H1 (cell line): Measurements from ENCODE around the gene OXSM. TPM values are rescaled to one million over a fixed set of nuclear protein-coding genes. Genes with fewer than 3 reads are reported as not detected.

Experiments
- CTCF ChIA-PET: fragments of 300-600 bp; sonication (Branson Sonifier 250); formaldehyde crosslinking; loops from one replicate; lab custom pipeline; 2021; ENCODE audit not compliant: partially characterized antibody; lab: Charles Lee
- POLR2A ChIA-PET: fragments of 300-600 bp; sonication (Branson Sonifier 250); formaldehyde crosslinking; loops from one replicate; lab custom pipeline; 2021; ENCODE audit warnings: inconsistent platforms; ENCODE audit not compliant: partially characterized antibody; lab: Charles Lee
- DNase-seq, 2 experiments: peaks; one replicate each; pipeline versions ENCODE4 v3.0.0 to v3.0.0-alpha.2; 2010 to 2022; ENCODE audit warnings: low spot score in 2 of 2, low read depth in 1 of 2, mixed read lengths in 1 of 2
- FAIRE-seq: peaks from 2 replicates; lab custom pipeline; 2011; peaks lifted over from hg19 to GRCh38; lab: Jason Lieb, UNC
- H2AFZ ChIP-seq: 2 replicates; pipeline ENCODE4 v1.8.1; 2012; ENCODE audit warnings: low read length, inconsistent platforms
- H2AK5ac ChIP-seq: 2 replicates; pipeline ENCODE4 v1.6.1; 2013; ENCODE audit warnings: low read depth, low read length
- H2BK120ac ChIP-seq: replicated peaks from 2 replicates; pipeline ENCODE3; 2013; ENCODE audit warnings: low read depth, low read length, inconsistent platforms
- H2BK12ac ChIP-seq: 2 replicates; pipeline ENCODE4 v1.6.1; 2013; ENCODE audit warnings: low read depth, low read length
- H2BK15ac ChIP-seq: 2 replicates; pipeline ENCODE4 v1.6.1; 2013; ENCODE audit warnings: low read length
- H2BK20ac ChIP-seq: 2 replicates; pipeline ENCODE4 v1.6.1; 2013; ENCODE audit warnings: low read length
- H2BK5ac ChIP-seq: 2 replicates; pipeline ENCODE4 v1.6.1; 2013; ENCODE audit warnings: low read depth, low read length
- H3K14ac ChIP-seq: 2 replicates; pipeline ENCODE4 v1.6.1; 2013; ENCODE audit warnings: inconsistent platforms; ENCODE audit not compliant: insufficient read length
- H3K18ac ChIP-seq: 2 replicates; pipeline ENCODE4 v1.6.1; 2013; ENCODE audit warnings: low read length; ENCODE audit errors: extremely low read depth
- H3K23ac ChIP-seq: 2 replicates; pipeline ENCODE4 v1.6.1; 2013; ENCODE audit warnings: inconsistent platforms; ENCODE audit not compliant: insufficient read length
- H3K23me2 ChIP-seq: 2 replicates; pipeline ENCODE4 v1.6.1; 2013; ENCODE audit warnings: low read depth, low read length
- H3K27ac ChIP-seq: 2 replicates; pipeline ENCODE4 v1.6.1; 2011; ENCODE audit warnings: low read depth, low read length, inconsistent platforms
- H3K27me3 ChIP-seq, 4 experiments: replicated peaks in 1 of 4; 1 replicate in 1 of 4; 2 replicates in 3 of 4; pipeline versions ENCODE4 v1.6.1 to v1.8.1; 2011 to 2013; ENCODE audit warnings: low read length in 3 of 4, mild to moderate bottlenecking in 3 of 4, inconsistent platforms in 2 of 4, mixed read lengths in 2 of 4, moderate library complexity in 1 of 4; ENCODE audit not compliant: control insufficient read depth in 3 of 4, insufficient read depth in 3 of 4; ENCODE audit errors: extremely low read depth in 1 of 4
- H3K36me3 ChIP-seq, 4 experiments: 2 replicates each; pipeline versions ENCODE4 v1.6.1 to v1.8.1; 2011 to 2013; ENCODE audit warnings: mild to moderate bottlenecking in 4 of 4, low read length in 3 of 4, moderate library complexity in 2 of 4, control low read depth in 1 of 4, inconsistent platforms in 1 of 4; ENCODE audit not compliant: insufficient read depth in 4 of 4, control insufficient read depth in 2 of 4
- H3K4ac ChIP-seq: replicated peaks from 2 replicates; pipeline ENCODE3; 2013; ENCODE audit warnings: low read length, low read depth, mixed read lengths, inconsistent platforms; ENCODE audit not compliant: insufficient read length
- H3K4me1 ChIP-seq, 4 experiments: replicated peaks in 1 of 4; 1 replicate in 1 of 4; 2 replicates in 3 of 4; pipeline versions ENCODE4 v1.6.1 to v1.8.1; 2011 to 2013; ENCODE audit warnings: low read length in 3 of 4, inconsistent platforms in 2 of 4, mixed read lengths in 1 of 4; ENCODE audit not compliant: insufficient read depth in 4 of 4, control insufficient read depth in 3 of 4
- H3K4me2 ChIP-seq, 2 experiments: 2 replicates each; pipeline versions ENCODE4 v1.6.1 to v1.8.1; 2011 to 2013; ENCODE audit warnings: low read depth in 2 of 2, low read length in 2 of 2, control low read depth in 1 of 2, inconsistent platforms in 1 of 2, mild to moderate bottlenecking in 1 of 2; ENCODE audit not compliant: insufficient read depth in 1 of 2
- H3K4me3 ChIP-seq, 4 experiments: fragments of 200-600, 300-600 bp in 1 of 4; sonication (generic), shearing (Covaris generic), sonication (Bioruptor Twin) in 1 of 4; 2 replicates each; pipeline versions ENCODE4 v1.5.1 to v1.8.1; 2011 to 2016; ENCODE audit warnings: low read length in 4 of 4, low read depth in 3 of 4, control low read depth in 2 of 4, inconsistent platforms in 2 of 4, mild to moderate bottlenecking in 2 of 4, mixed read lengths in 1 of 4, moderate library complexity in 1 of 4; ENCODE audit not compliant: insufficient read depth in 2 of 4; ENCODE audit errors: extremely low read depth in 1 of 4
- H3K56ac ChIP-seq: replicated peaks from 2 replicates; pipeline ENCODE3; 2013; ENCODE audit warnings: low read depth, mild to moderate bottlenecking, mixed read lengths, low read length, inconsistent platforms; ENCODE audit not compliant: insufficient read length
- H3K79me1 ChIP-seq: 2 replicates; pipeline ENCODE4 v1.6.1; 2013; ENCODE audit warnings: low read depth, low read length, control low read depth
- H3K79me2 ChIP-seq, 2 experiments: 2 replicates each; pipeline versions ENCODE4 v1.6.1 to v1.8.1; 2012 to 2013; ENCODE audit warnings: low read length in 2 of 2, mild to moderate bottlenecking in 2 of 2, inconsistent platforms in 1 of 2; ENCODE audit not compliant: insufficient read depth in 2 of 2, control insufficient read depth in 1 of 2
- H3K9ac ChIP-seq, 4 experiments: replicated peaks in 1 of 4; 1 replicate in 1 of 4; 2 replicates in 3 of 4; pipeline versions ENCODE4 v1.6.1 to v1.8.1; 2011 to 2013; ENCODE audit warnings: low read depth in 3 of 4, low read length in 3 of 4, control low read depth in 2 of 4, mild to moderate bottlenecking in 2 of 4, moderate library complexity in 2 of 4, inconsistent platforms in 1 of 4; ENCODE audit errors: extremely low read depth in 1 of 4
- H3K9me3 ChIP-seq, 2 experiments: 2 replicates each; pipeline versions ENCODE4 v1.6.1 to v1.8.1; 2012 to 2013; ENCODE audit warnings: mild to moderate bottlenecking in 2 of 2, moderate library complexity in 2 of 2, control low read depth in 1 of 2, inconsistent platforms in 1 of 2, low read depth in 1 of 2, low read length in 1 of 2, mixed read lengths in 1 of 2; ENCODE audit not compliant: insufficient read depth in 2 of 2
- H4K20me1 ChIP-seq, 2 experiments: replicated peaks in 1 of 2; 2 replicates each; pipeline versions ENCODE3 to v1.8.1; 2011 to 2013; ENCODE audit warnings: inconsistent platforms in 2 of 2, low read length in 2 of 2, mild to moderate bottlenecking in 1 of 2; ENCODE audit not compliant: insufficient read depth in 2 of 2, control insufficient read depth in 1 of 2
- H4K5ac ChIP-seq: 2 replicates; pipeline ENCODE4 v1.6.1; 2013; ENCODE audit warnings: low read length, low read depth, mixed read lengths, inconsistent platforms; ENCODE audit not compliant: insufficient read length
- H4K8ac ChIP-seq: 2 replicates; pipeline ENCODE4 v1.8.0; 2013; ENCODE audit warnings: mild to moderate bottlenecking, moderate library complexity, low read length, inconsistent platforms; ENCODE audit not compliant: insufficient read depth; ENCODE audit errors: extremely low read depth
- H4K91ac ChIP-seq: replicated peaks from 2 replicates; pipeline ENCODE3; 2013; ENCODE audit warnings: low read length, mixed read lengths, inconsistent platforms; ENCODE audit not compliant: insufficient read length
- CBX8 ChIP-seq: fragments of 300-800, 300-1000 bp; sonication (generic); IDR thresholded peaks from 2 replicates; pipeline ENCODE4 v1.7.1; 2016; ENCODE audit warnings: low read depth, low read length, borderline replicate concordance
- CHD1 ChIP-seq: IDR thresholded peaks from 2 replicates; pipeline ENCODE4 v1.6.1; 2012; ENCODE audit warnings: low read depth, low read length, improper control_type of control experiment
- EZH2 ChIP-seq: fragments of 200-600 bp; sonication (generic); IDR thresholded peaks from 2 replicates; pipeline ENCODE4 v1.7.1; 2012; ENCODE audit warnings: low read depth, mild to moderate bottlenecking, moderate library complexity, low read length, inconsistent platforms; ENCODE audit not compliant: severe bottlenecking
- HDAC6 ChIP-seq: IDR thresholded peaks from one replicate; pipeline ENCODE4 v1.7.1; 2012; ENCODE audit warnings: low read depth, mild to moderate bottlenecking, inconsistent platforms, low read length, moderate library complexity
- JUN ChIP-seq: IDR thresholded peaks from 2 replicates; pipeline ENCODE4 v1.6.1; 2011; ENCODE audit warnings: low read depth, mild to moderate bottlenecking, improper control_type of control experiment, low read length
- POLR2A ChIP-seq, 2 experiments: IDR thresholded peaks; 1 replicate in 1 of 2; 2 replicates in 1 of 2; pipeline ENCODE4 v1.6.1; 2011; ENCODE audit warnings: low read depth in 2 of 2, low read length in 2 of 2, mild to moderate bottlenecking in 2 of 2; ENCODE audit errors: control extremely low read depth in 1 of 2
- POLR2AphosphoS5 ChIP-seq: IDR thresholded peaks from 2 replicates; pipeline ENCODE4 v1.6.1; 2011; ENCODE audit warnings: low read depth, low read length
- RBBP5 ChIP-seq: IDR thresholded peaks from 2 replicates; pipeline ENCODE4 v1.7.1; 2012; ENCODE audit warnings: low read depth, mild to moderate bottlenecking, inconsistent platforms, low read length, moderate library complexity, borderline replicate concordance
- RFX5 ChIP-seq: IDR thresholded peaks from 2 replicates; pipeline ENCODE4 v1.6.1; 2011; ENCODE audit warnings: low read depth, low read length, improper control_type of control experiment, borderline replicate concordance
- RXRA ChIP-seq: IDR thresholded peaks from 2 replicates; pipeline ENCODE4 v1.6.1; 2011; ENCODE audit warnings: low read depth, mild to moderate bottlenecking, low read length, moderate library complexity; ENCODE audit not compliant: insufficient read depth
- ZNF274 ChIP-seq: IDR thresholded peaks from 2 replicates; pipeline ENCODE4 v1.7.0; 2012; ENCODE audit warnings: low read length, borderline replicate concordance; ENCODE audit errors: extremely low read depth
- WGBS, 2 experiments: shearing (Covaris generic) in 1 of 2; methylation state at CpG; one replicate each; pipeline versions ENCODE4 v1.1.6 to v1.1.7; 2013 to 2015; ENCODE audit warnings: low lambda C conversion rate in 2 of 2, mixed read lengths in 2 of 2, inconsistent platforms in 1 of 2, low coverage in 1 of 2, missing lambda C conversion rate in 1 of 2; ENCODE audit not compliant: insufficient replicate concordance in 2 of 2, insufficient coverage in 1 of 2, insufficient read length in 1 of 2; ENCODE audit errors: extremely low coverage in 1 of 2, missing lambda C conversion rate in 1 of 2; 5-methylcytosine and 5-hydroxymethylcytosine counted together
- polyA plus RNA-seq, 7 experiments: library from polyadenylated mRNA; depleted of rRNA in 3 of 7; stranded (reverse) in 5 of 7; unstranded in 2 of 7; fragments of >200 nt in 5 of 7; fragments of 200-250 nt in 2 of 7; gene quantifications; 1 replicate in 5 of 7; 2 replicates in 1 of 7; 4 replicates in 1 of 7; pipeline versions ENCODE4 v1.2.1 to v1.2.3, GENCODE V29; 2011 to 2013; ENCODE audit warnings: missing spikeins in 2 of 7, mixed read lengths in 2 of 7
- total RNA-seq: library from RNA; stranded (reverse); fragmentation: NEBNext Ultra II Directional; extraction: Animal tissue kit (Norgen Biotek cat#: 25700); gene quantifications from 2 replicates; pipeline ENCODE4 v1.2.1, GENCODE V29; 2021
- TF ChIP-seq, protein P1 (sequence below): IDR thresholded peaks from 2 replicates; pipeline ENCODE4 v1.6.1; 2012; ENCODE audit warnings: low read length, inconsistent platforms

Gene OXSM
- total and polyA plus RNA-seq, 2 of the 8 experiments (the other 6 are each of a cell fraction or from before 2014, with no cell fraction given) = 1.3 to 2.2 TPM

DNA sequence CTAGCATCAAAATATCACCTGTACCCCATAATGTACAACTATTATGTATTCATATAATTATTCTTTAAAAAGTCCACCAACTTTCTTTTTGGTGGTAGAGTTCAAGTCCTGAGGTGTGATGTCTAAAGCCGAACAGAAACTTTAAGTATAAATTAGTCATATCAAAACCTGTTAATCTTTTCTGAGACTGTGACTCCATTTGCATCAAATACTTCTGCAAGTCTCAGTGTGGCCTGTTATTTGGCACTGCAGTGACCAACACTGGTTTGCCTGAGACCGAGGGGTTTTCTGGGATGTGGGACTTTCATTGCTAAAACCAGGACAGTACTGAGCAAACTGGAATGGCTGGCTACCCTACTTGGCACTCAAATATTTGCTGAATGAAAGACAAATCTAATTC is 14.0 kb upstream of the OXSM start:
- H3K79me1 ChIP-seq = no peaks in the 10 kb centered on the region
- WGBS, 2 experiments = 91% methylated on average over 2 of the region's 2 CpGs; no CpG with 5 or more reads in 1 of the 2 experiments
- no peak overlapping the region for H3K56ac ChIP-seq
- H2BK5ac ChIP-seq = no peak overlapping the region
- no peak overlapping the region for H2AFZ ChIP-seq
- H3K4me2 ChIP-seq = no peak overlapping the region
- no peak overlapping the region for H3K27ac ChIP-seq
- ChIA-PET CTCF (no interaction called here), POLR2A (interaction anchor here (1.3 kb wide), 1 partner anchor 9 kb away, joined by 3 read pairs; no protein-coding TSS in a partner anchor)
- H3K4ac ChIP-seq = no peak overlapping the region
- H3K14ac ChIP-seq = no peak overlapping the region
- no peak overlapping the region for H4K8ac ChIP-seq
- H3K4me1 ChIP-seq = no peaks in the 10 kb centered on the region
- no peak overlapping the region for H4K91ac ChIP-seq
- H3K36me3 ChIP-seq = peaks cover 0 to 17% (median 10%) of the 10 kb centered on the region in 4 experiments; a peak in 7 of 8 replicates
- TF ChIP-seq RBBP5 (no peak), HDAC6 (no peak), JUN (no peak), CHD1 (no peak), CBX8 (no peak), ZNF274 (no peak), EZH2 (no peak), RFX5 (no peak), POLR2AphosphoS5 (no peak), RXRA (no peak), POLR2A (IDR thresholded peaks at IDR 0.05; ENCODE audit: control extremely low read depth in 1 of 2, low read depth in 2 of 2, low read length in 2 of 2) (no peak)
- TF ChIP-seq, protein P1, sequence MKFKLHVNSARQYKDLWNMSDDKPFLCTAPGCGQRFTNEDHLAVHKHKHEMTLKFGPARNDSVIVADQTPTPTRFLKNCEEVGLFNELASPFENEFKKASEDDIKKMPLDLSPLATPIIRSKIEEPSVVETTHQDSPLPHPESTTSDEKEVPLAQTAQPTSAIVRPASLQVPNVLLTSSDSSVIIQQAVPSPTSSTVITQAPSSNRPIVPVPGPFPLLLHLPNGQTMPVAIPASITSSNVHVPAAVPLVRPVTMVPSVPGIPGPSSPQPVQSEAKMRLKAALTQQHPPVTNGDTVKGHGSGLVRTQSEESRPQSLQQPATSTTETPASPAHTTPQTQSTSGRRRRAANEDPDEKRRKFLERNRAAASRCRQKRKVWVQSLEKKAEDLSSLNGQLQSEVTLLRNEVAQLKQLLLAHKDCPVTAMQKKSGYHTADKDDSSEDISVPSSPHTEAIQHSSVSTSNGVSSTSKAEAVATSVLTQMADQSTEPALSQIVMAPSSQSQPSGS = no peak
- no peak overlapping the region for H4K5ac ChIP-seq
- no peak overlapping the region for H2BK12ac ChIP-seq
- H2BK120ac ChIP-seq = no peak overlapping the region
- H3K18ac ChIP-seq = no peak overlapping the region
- no peaks in the 10 kb centered on the region for H3K9me3 ChIP-seq
- H3K23ac ChIP-seq = no peak overlapping the region
- DNase-seq (no peak), FAIRE-seq (no peak)
- no peak overlapping the region for H3K9ac ChIP-seq
- H3K27me3 ChIP-seq = no peaks in the 10 kb centered on the region
- no peak overlapping the region for H2BK15ac ChIP-seq
- no peak overlapping the region for H2AK5ac ChIP-seq
- H3K79me2 ChIP-seq = peaks cover 0 to 14% of the 10 kb centered on the region in 2 experiments; a peak in 2 of 4 replicates
- no peaks in the 10 kb centered on the region for H4K20me1 ChIP-seq
- no peak overlapping the region for H3K4me3 ChIP-seq
- H3K23me2 ChIP-seq = no peaks in the 10 kb centered on the region
- no peak overlapping the region for H2BK20ac ChIP-seq
